Spinal cord (tissue), 10 donors: ENCODE results near the gene TMEM158. TPM values are rescaled to one million over a fixed set of nuclear protein-coding genes. Genes with fewer than 3 reads are reported as not detected.

ENCODE experiments used
- DNase-seq, 6 donors: peaks; one replicate each; pipeline versions ENCODE4 v3.0.0 to v3.0.0-alpha.2; 2013 to 2015; ENCODE audit warnings: low spot score in 6 of 6, low read depth in 4 of 6
- H3K27ac ChIP-seq: one replicate; pipeline ENCODE4 v1.5.1; 2013; ENCODE audit warnings: low read depth, low read length, control low read depth
- H3K27me3 ChIP-seq: one replicate; pipeline ENCODE4 v1.6.1; 2013; ENCODE audit warnings: low read length; ENCODE audit not compliant: control insufficient read depth, insufficient read depth
- H3K36me3 ChIP-seq: one replicate; pipeline ENCODE4 v1.6.1; 2013; ENCODE audit warnings: low read length; ENCODE audit not compliant: control insufficient read depth, insufficient read depth
- H3K4me1 ChIP-seq: one replicate; pipeline ENCODE4 v1.6.1; 2013; ENCODE audit warnings: low read length; ENCODE audit not compliant: control insufficient read depth, insufficient read depth
- H3K4me3 ChIP-seq: one replicate; pipeline ENCODE4 v1.5.1; 2013; ENCODE audit warnings: low read depth, low read length, control low read depth
- H3K9me3 ChIP-seq: one replicate; pipeline ENCODE4 v1.6.1; 2013; ENCODE audit warnings: low read length; ENCODE audit not compliant: control insufficient read depth, insufficient read depth
- WGBS: methylation state at CpG from one replicate; pipeline ENCODE4 v1.1.5; 2013; ENCODE audit warnings: missing lambda C conversion rate; ENCODE audit not compliant: insufficient coverage; 5-methylcytosine and 5-hydroxymethylcytosine counted together
- long read RNA-seq, 4 donors: transcript quantifications; one replicate each; lab custom pipeline, GENCODE V29; 2026
- polyA plus RNA-seq, 2 donors: library from polyadenylated mRNA; unstranded; fragments of 120-200 nt; gene quantifications; one replicate each; pipeline ENCODE4 v1.2.1, GENCODE V29; 2013; ENCODE audit not compliant: insufficient read length in 2 of 2
- total RNA-seq, 2 donors: library from RNA; depleted of rRNA in 1 of 2; stranded (reverse); fragments of 120-200 nt in 1 of 2; fragments of >200 nt in 1 of 2; gene quantifications; one replicate each; pipeline versions ENCODE4 v1.2.3 to v1.2.4, GENCODE V29; 2013 to 2014
- donor health status: healthy.

TMEM158 gene
- total RNA-seq (1 to 10 TPM; 3.2 to 4.8 TPM), polyA plus RNA-seq (10 to 100 TPM; 17.4 to 19.2 TPM)
- long read RNA-seq, donor 1, transcript TMEM158-201 (1 exons, 1,813 nt): major isoform, 29 of 29 reads
- long read RNA-seq, donor 1, partial matches to known transcripts: 0 of 29 reads
- long read RNA-seq, donor 1, other reads (novel, unspliced or antisense): 0 of 29 reads
- long read RNA-seq, donor 2, transcript TMEM158-201 (1 exons, 1,813 nt): major isoform, 16 of 16 reads
- long read RNA-seq, donor 2, partial matches to known transcripts: 0 of 16 reads
- long read RNA-seq, donor 2, other reads (novel, unspliced or antisense): 0 of 16 reads
- long read RNA-seq, donor 3, transcript TMEM158-201 (1 exons, 1,813 nt): major isoform, 11 of 11 reads
- long read RNA-seq, donor 3, partial matches to known transcripts: 0 of 11 reads
- long read RNA-seq, donor 3, other reads (novel, unspliced or antisense): 0 of 11 reads
- long read RNA-seq, donor 4, partial matches to known transcripts: 0 of 3 reads
- long read RNA-seq, donor 4, other reads (novel, unspliced or antisense): 0 of 3 reads

- under 1% methylated on average over 62 of the region's 63 CpGs for WGBS
- Histone ChIP-seq H3K4me1 (peaks cover 22% of the 10 kb centered on the region), H3K27ac (peak within 1 kb of the TSS; percentile 40), H3K9me3 (no peaks in the 10 kb centered on the region), H3K27me3 (peaks cover 10% of the 10 kb centered on the region), H3K4me3 (peak within 1 kb of the TSS; percentile 60), H3K36me3 (no peaks in the 10 kb centered on the region)
- peak in 3 of 6 donors; percentile 59 to 95 (median 89) for DNase-seq
These were observed at the start of gene TMEM158 for GRCh38 chr3:45226206-45226915. TSS of gene TMEM158 (minus strand) at chr3:45226287. CDS start at chr3:45226027, 260 bp downstream.

- no peaks in the 10 kb centered on the region for H3K9me3 ChIP-seq
- no peak overlapping the region for H3K4me3 ChIP-seq
- 0% methylated on average over 2 of the region's 5 CpGs for WGBS
- H3K27ac ChIP-seq: no peak overlapping the region
- no peaks in the 10 kb centered on the region for H3K36me3 ChIP-seq
- H3K4me1 ChIP-seq: no peaks in the 10 kb centered on the region
- H3K27me3 ChIP-seq: no peaks in the 10 kb centered on the region
- DNase-seq: no peak
These were observed 49.1 kb upstream of the TMEM158 start for GRCh38 chr3:45275006-45275704.

DNA sequence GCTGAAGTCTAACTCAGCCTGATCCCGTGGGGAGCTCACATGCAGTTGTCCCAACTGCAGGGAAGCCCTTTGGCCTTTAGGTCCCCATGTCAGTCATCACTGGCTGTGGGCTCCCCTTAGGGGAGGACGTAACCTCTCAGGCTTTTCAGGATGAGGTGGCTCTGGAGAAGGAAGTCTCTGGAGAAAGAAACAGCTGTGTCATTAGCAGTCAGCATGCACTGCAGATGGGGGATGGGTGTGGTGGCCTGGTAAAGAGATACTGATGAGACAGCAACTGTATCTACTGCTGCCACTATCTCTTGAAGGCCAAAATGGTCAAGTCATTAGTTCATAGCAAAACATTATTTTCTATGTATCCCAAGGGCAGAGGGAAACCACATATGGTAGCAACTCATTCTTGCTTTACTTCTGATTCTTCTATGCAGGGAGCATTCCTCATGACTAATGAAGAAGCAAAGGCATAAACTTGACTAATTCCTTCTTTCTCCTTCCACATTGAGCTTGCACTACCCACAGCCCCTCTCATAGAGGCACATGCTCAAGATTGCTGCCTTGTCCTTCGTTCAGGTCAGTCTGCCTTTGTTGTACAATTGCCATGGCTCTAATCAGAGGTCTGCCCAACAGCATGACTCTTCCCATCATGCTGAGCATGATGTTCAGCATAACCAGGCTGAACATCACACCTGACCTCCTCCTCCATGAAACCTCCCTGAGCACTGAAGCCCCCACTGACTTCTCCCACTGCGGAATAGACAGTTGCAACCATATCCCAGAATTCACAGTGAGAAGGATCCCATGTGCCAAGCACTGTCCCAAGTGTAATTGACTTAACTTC is 47.8 kb upstream of the TMEM158 start:
- no peak overlapping the region for H3K27ac ChIP-seq
- no peaks in the 10 kb centered on the region for H3K9me3 ChIP-seq
- 82% methylated on average over 4 of the region's 4 CpGs for WGBS
- DNase-seq: no peak
- no peaks in the 10 kb centered on the region for H3K4me1 ChIP-seq
- no peak overlapping the region for H3K4me3 ChIP-seq
- H3K36me3 ChIP-seq: no peaks in the 10 kb centered on the region
- H3K27me3 ChIP-seq: no peaks in the 10 kb centered on the region

- Histone ChIP-seq H3K36me3 (no peaks in the 10 kb centered on the region), H3K9me3 (no peaks in the 10 kb centered on the region), H3K27me3 (no peaks in the 10 kb centered on the region), H3K4me3 (no peak overlapping the region), H3K27ac (no peak overlapping the region), H3K4me1 (no peaks in the 10 kb centered on the region)
- WGBS: 94% methylated on average over 5 of the region's 6 CpGs
- DNase-seq: no peak
These were observed 46.9 kb upstream of the TMEM158 start for GRCh38 chr3:45272828-45273470.

DNA sequence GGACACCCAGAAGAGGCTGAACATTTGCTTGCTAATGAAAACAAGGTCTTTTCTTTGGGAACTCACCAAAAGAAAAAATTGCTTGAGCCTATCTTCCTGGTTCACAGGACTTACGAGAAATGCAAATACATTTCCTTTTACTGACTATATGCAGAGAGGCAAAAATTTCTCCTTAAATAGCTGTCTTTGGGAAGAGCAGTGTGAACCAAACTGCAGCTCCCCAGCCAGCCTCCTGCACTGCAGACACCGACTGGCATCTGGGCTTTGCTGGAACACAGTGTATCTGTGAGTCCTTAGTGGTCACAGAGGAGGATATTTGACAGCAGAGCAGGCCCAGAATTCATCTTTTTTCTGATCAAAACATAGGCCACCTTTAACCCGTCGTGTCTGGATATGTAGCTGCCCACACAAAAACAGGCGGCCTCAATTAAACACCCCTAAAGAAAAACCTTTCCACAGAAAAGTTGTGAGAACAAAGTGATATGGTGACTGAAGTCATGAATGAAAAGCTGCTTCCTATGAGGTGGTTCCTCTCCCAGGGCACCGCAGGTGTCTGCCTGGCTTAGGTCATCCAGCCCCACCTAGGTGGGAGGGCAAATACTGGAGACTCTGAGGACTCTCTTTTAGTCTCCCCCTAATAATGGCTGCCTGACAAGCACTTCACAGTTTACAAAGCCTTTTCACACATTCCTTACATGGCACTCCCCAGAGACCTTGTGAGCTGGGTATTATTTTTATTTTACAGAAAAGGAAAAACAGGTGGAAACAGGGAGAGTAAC is 46.1 kb upstream of the TMEM158 start:
- H3K27ac ChIP-seq: no peak overlapping the region
- H3K36me3 ChIP-seq: no peaks in the 10 kb centered on the region
- H3K4me3 ChIP-seq: no peak overlapping the region
- WGBS: no CpG with 5 or more reads among the region's 6 CpGs
- no peaks in the 10 kb centered on the region for H3K9me3 ChIP-seq
- H3K4me1 ChIP-seq: no peaks in the 10 kb centered on the region
- DNase-seq: no peak
- no peaks in the 10 kb centered on the region for H3K27me3 ChIP-seq

- no peaks in the 10 kb centered on the region for H3K9me3 ChIP-seq
- H3K27ac ChIP-seq: no peak overlapping the region
- H3K27me3 ChIP-seq: no peaks in the 10 kb centered on the region
- WGBS: no CpG with 5 or more reads among the region's 2 CpGs
- H3K4me3 ChIP-seq: no peak overlapping the region
- no peaks in the 10 kb centered on the region for H3K4me1 ChIP-seq
- DNase-seq: no peak
- H3K36me3 ChIP-seq: no peaks in the 10 kb centered on the region
These were observed 43.9 kb upstream of the TMEM158 start for GRCh38 chr3:45269952-45270351.

DNA sequence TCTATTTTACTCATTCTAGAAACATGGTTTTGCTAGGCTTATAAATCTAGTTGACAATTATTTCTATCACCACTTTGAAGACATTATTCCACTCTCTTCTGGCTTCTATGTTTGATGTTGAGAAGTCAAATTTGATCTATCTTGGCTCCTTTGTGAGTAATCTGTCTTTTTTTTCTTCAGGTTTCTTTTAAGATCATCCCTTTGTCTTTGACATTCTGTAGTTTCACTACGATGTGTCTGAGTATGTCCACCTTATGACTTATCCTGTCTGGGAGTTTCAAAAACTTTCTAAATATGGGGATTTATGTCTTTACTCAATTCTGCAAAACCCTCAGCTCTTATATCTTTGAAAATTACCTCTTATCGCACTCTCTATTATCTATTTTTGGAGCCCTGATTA is 41.0 kb upstream of the TMEM158 start:
- WGBS: 100% methylated on average over 1 of the region's 2 CpGs
- DNase-seq: no peak
- Histone ChIP-seq H3K4me1 (no peaks in the 10 kb centered on the region), H3K4me3 (no peak overlapping the region), H3K36me3 (no peaks in the 10 kb centered on the region), H3K27ac (no peak overlapping the region), H3K27me3 (no peaks in the 10 kb centered on the region), H3K9me3 (no peaks in the 10 kb centered on the region)

DNA sequence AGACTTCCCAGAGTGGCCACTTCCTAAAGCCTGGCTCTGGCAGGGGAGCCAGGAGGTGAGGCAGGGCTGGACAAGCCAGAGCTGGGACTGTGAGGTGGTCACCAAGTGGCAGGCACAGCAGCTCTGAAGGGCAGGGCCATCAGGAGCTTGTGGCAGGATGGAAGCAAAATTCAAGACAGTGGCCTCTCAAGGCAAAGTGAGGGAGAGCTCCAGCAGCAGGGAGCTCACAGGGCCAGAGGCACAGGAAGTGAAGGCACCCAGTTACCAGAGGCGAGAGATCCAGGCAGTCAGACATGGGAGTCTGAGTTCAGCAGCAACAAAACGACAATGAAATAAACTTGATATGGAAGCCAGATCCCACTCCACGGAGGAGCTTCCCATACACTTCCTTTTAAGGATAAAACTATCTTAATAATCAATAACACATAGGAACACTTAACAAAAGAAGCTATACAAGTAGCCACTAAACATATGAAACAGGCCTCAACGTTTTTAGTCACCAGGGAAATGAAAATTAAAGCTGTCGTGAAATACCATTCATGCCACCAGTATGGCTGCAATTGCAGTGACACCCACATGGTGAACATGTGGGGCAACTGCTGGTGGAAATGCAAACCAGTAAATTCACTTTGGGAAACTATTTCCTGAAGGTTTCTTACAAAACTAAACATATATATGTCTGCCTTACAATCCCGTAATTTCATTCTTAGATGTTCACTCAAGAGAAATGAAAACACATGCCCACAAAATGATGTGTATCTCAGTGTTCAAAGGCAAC is 35.4 kb upstream of the TMEM158 start:
- H3K4me3 ChIP-seq: no peak overlapping the region
- no peak for DNase-seq
- H3K4me1 ChIP-seq: peaks cover 3% of the 10 kb centered on the region
- no peaks in the 10 kb centered on the region for H3K36me3 ChIP-seq
- H3K27ac ChIP-seq: no peak overlapping the region
- no peaks in the 10 kb centered on the region for H3K9me3 ChIP-seq
- H3K27me3 ChIP-seq: no peaks in the 10 kb centered on the region
- WGBS: 61% methylated on average over 3 of the region's 6 CpGs
